ENCODE measurements around the gene KEAP1.
"Not testable (repeated sequence)": the region's sequence is repeated elsewhere in the genome, so short reads cannot be mapped to it uniquely, and the experiment has no call there.

KEAP1 gene

DNA sequence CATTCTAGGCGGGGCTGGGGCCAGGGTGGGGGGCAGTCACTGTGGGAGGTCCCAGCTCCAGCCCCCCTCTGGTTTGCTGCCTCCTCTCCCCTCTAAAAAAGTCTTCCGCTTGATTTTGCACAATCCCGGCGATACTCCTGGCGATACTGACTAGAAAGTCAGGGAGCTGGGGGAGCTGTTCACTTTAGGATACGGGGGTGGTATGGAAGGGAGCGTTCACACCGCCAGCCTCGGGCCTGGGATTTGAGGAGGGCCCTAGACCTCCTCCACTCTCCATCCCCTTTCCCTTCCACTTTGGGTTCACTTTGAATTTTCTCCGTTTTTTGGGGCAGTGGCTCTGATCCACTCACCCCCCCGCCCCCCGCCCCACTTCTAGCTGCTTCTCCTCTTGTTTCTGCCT, 35.0 kb downstream of the KEAP1 start:
- no peak for DNase-seq
- H3K4me1 ChIP-seq = no peaks in the 10 kb centered on the region
- no peak overlapping the region for H3K27ac ChIP-seq
- intact Hi-C loops (cut with DNase I; ENCODE audit: low total_unique reads) = no loop called here
- H3K36me3 ChIP-seq = peaks cover 4 to 28% (median 26%) of the 10 kb centered on the region in 3 donors
- TF ChIP-seq, protein P1, sequence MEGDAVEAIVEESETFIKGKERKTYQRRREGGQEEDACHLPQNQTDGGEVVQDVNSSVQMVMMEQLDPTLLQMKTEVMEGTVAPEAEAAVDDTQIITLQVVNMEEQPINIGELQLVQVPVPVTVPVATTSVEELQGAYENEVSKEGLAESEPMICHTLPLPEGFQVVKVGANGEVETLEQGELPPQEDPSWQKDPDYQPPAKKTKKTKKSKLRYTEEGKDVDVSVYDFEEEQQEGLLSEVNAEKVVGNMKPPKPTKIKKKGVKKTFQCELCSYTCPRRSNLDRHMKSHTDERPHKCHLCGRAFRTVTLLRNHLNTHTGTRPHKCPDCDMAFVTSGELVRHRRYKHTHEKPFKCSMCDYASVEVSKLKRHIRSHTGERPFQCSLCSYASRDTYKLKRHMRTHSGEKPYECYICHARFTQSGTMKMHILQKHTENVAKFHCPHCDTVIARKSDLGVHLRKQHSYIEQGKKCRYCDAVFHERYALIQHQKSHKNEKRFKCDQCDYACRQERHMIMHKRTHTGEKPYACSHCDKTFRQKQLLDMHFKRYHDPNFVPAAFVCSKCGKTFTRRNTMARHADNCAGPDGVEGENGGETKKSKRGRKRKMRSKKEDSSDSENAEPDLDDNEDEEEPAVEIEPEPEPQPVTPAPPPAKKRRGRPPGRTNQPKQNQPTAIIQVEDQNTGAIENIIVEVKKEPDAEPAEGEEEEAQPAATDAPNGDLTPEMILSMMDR (IDR thresholded peaks at IDR 0.05) = no peak
- H3K4me3 ChIP-seq = no peak overlapping the region
- H3K9me3 ChIP-seq = no peaks in the 10 kb centered on the region
- no peaks in the 10 kb centered on the region for H3K27me3 ChIP-seq

DNA sequence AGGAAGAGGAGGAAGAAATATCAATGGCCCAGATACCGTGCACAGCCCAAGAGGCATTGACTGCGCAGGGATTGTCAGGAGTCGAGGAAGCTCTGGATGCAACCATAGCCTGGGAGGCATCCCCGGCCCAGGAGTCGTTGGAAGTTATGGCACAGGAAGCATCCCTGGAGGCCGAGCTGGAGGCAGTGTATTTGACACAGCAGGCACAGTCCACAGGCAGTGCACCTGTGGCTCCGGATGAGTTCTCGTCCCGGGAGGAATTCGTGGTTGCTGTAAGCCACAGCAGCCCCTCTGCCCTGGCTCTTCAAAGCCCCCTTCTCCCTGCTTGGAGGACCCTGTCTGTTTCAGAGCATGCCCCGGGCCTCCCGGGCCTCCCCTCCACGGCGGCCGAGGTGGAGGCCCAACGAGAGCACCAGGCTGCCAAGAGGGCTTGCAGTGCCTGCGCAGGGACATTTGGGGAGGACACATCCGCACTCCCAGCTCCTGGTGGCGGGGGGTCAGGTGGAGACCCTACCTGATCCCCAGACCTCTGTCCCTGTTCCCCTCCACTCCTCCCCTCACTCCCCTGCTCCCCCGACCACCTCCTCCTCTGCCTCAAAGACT, 36.0 kb downstream of the KEAP1 start:
- Histone ChIP-seq H3K27me3 (no peaks in the 10 kb centered on the region), H3K4me1 (no peaks in the 10 kb centered on the region), H3K4me3 (no peak overlapping the region), H3K36me3 (peaks cover 4 to 28% (median 26%) of the 10 kb centered on the region in 3 donors), H3K27ac (no peak overlapping the region), H3K9me3 (no peaks in the 10 kb centered on the region)
- no peak for DNase-seq
- intact Hi-C loops (cut with DNase I; ENCODE audit: low total_unique reads) = no loop called here
- TF ChIP-seq, protein P1 (IDR thresholded peaks at IDR 0.05) = no peak

GRCh38 chr19:10464456-10464855, 38.7 kb downstream of the KEAP1 start:
- no peak overlapping the region for H3K4me3 ChIP-seq
- DNase-seq = no peak
- peaks cover 0 to 9% (median 3%) of the 10 kb centered on the region in 4 donors for H3K4me1 ChIP-seq
- no peaks in the 10 kb centered on the region for H3K27me3 ChIP-seq
- H3K27ac ChIP-seq = no peak overlapping the region
- no peaks in the 10 kb centered on the region for H3K9me3 ChIP-seq
- TF ChIP-seq, protein P1 (IDR thresholded peaks at IDR 0.05) = no peak
- H3K36me3 ChIP-seq = peaks cover 4 to 29% (median 28%) of the 10 kb centered on the region in 3 donors
- intact Hi-C loops (cut with DNase I; ENCODE audit: low total_unique reads) = no loop called here

DNA sequence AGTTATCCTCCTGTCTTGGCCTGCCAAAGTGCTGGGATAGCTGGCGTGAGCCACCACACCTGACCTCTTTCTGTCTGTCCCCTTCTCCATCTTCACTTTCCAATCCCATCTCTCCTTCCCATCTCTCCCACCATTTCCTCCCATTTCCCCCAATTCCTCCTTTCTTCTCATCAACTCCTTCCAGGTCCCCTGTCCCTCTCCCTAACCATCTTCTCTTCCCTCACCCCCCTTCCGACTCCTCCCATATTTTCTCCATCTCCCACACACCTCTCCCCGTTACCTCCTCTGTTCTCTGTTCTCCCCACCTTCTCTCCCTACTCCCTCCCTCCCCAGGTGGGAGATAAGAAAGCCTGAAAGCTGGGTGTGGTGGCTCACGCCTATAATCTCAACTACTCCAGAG, 40.6 kb downstream of the KEAP1 start:
- Histone ChIP-seq H3K27ac (no peak overlapping the region), H3K4me1 (peaks cover 0 to 9% (median 3%) of the 10 kb centered on the region in 4 donors)
- TF ChIP-seq, protein P1 (IDR thresholded peaks at IDR 0.05) = no peak

DNA sequence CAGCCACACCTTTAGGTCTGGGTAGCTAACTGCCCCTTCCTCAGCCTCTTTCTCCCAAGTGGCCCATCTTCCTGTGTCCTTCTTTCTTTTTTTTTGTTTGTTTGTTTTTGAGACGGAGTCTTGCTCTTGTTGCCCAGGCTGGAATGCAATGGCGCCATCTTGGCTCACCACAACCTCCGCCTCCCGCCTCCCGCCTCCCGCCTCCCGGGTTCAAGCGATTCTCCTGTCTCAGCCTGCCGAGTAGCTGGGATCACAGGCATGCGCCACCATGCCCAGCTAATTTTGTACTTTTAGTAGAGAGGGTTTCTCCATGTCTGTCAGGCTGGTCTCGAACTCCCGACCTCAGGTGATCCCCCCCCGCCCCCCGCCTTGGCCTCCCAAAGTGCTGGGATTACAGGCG, 41.1 kb downstream of the KEAP1 start:
- DNase-seq; H3K4me3 ChIP-seq; H3K9me3 ChIP-seq; H3K27ac ChIP-seq; H3K4me1 ChIP-seq; H3K27me3 ChIP-seq; intact Hi-C loops (cut with DNase I; ENCODE audit: low total_unique reads): not testable (repeated sequence)
- peaks cover 2 to 31% (median 26%) of the 10 kb centered on the region in 3 donors for H3K36me3 ChIP-seq

More for the DNA sequence above, 40.6 kb downstream of the KEAP1 start:
- intact Hi-C loops (cut with DNase I; ENCODE audit: low total_unique reads) = no loop called here
- Histone ChIP-seq H3K27me3 (no peaks in the 10 kb centered on the region), H3K9me3 (no peaks in the 10 kb centered on the region), H3K36me3 (peaks cover 4 to 36% (median 31%) of the 10 kb centered on the region in 3 donors), H3K4me3 (no peak overlapping the region)
- DNase-seq = no peak

DNA sequence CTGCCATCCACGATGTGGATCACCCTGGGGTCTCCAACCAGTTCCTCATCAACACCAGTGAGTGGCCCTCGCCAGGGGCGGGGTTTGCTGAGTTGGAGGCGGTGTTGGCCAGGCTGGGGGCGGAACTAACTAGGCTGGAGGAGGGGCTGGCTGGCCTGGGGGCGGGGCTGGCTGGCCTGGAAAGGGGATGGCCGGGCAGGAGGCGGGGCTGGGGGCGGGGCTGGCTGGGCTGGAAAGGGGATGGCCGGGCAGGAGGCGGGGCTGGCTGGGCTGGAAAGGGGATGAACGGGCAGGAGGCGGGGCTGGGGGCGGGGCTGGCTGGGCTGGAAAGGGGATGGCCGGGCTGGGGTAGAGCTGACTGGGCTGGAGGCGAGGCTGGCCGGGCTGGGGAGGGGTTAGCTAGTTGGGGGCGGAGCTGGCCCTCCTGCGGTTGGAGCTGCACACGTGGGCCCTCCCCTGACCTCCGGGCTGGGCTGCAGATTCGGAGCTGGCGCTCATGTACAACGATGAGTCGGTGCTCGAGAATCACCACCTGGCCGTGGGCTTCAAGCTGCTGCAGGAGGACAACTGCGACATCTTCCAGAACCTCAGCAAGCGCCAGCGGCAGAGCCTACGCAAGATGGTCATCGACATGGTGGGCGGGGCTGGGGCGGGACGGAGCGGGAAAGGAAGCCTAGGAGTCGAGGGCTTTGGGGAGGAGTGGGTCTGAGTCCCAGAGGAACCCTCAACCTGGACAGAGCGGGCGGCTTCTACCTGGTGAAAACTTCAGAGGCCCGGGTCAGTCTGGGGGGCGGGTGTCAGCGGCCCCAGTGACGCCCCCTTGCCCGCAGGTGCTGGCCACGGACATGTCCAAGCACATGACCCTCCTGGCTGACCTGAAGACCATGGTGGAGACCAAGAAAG, 41.9 kb downstream of the KEAP1 start:
- Histone ChIP-seq H3K4me1 (peaks cover 0 to 9% (median 3%) of the 10 kb centered on the region in 4 donors), H3K27me3 (no peaks in the 10 kb centered on the region), H3K9me3 (no peaks in the 10 kb centered on the region), H3K27ac (no peak overlapping the region), H3K36me3 (peaks cover 0 to 24% (median 19%) of the 10 kb centered on the region in 3 donors), H3K4me3 (peak overlapping the region; percentile 30 to 49)
- intact Hi-C loops (cut with DNase I; ENCODE audit: low total_unique reads) = no loop called here
- peak; percentile 91 to 96 for DNase-seq
- TF ChIP-seq, protein P1 (IDR thresholded peaks at IDR 0.05) = no peak
